Activated naive CD8-positive, alpha-beta T cell treated with anti-CD3 and anti-CD28 coated beads for 36 hours (primary cell): ENCODE data around the gene TNFRSF21. TPM values are rescaled to one million over a fixed set of nuclear protein-coding genes. Genes with fewer than 3 reads are reported as not detected.
"Not testable (repeated sequence)": the region's sequence is repeated elsewhere in the genome, so short reads cannot be mapped to it uniquely, and the experiment has no call there.

ENCODE experiments used
- DNase-seq: peaks from one replicate; pipeline ENCODE4 v3.0.0; 2021
- H3K27ac Mint-ChIP-seq: one replicate; pipeline ENCODE4 v1.8.0; 2022; ENCODE audit warnings: mild to moderate bottlenecking, moderate library complexity, mixed read lengths
- H3K27me3 Mint-ChIP-seq: one replicate; pipeline ENCODE4 v1.8.0; 2022; ENCODE audit warnings: mild to moderate bottlenecking, mixed read lengths
- H3K36me3 Mint-ChIP-seq: one replicate; pipeline ENCODE4 v1.8.0; 2021; ENCODE audit warnings: mild to moderate bottlenecking, mixed read lengths
- H3K4me1 Mint-ChIP-seq: one replicate; pipeline ENCODE4 v1.8.0; 2021; ENCODE audit warnings: mixed read lengths
- H3K4me3 Mint-ChIP-seq: one replicate; pipeline ENCODE4 v1.8.0; 2022; ENCODE audit warnings: mild to moderate bottlenecking, moderate library complexity, mixed read lengths
- H3K9me3 Mint-ChIP-seq: one replicate; pipeline ENCODE4 v1.8.0; 2022; ENCODE audit warnings: mixed read lengths
- total RNA-seq, 2 experiments: library from RNA; stranded (reverse); gene quantifications; one replicate each; pipeline ENCODE4 v1.2.3, GENCODE V29; 2021

TNFRSF21 gene
- total RNA-seq, 2 experiments from 2014 or later = 3.1 to 3.7 TPM

DNA sequence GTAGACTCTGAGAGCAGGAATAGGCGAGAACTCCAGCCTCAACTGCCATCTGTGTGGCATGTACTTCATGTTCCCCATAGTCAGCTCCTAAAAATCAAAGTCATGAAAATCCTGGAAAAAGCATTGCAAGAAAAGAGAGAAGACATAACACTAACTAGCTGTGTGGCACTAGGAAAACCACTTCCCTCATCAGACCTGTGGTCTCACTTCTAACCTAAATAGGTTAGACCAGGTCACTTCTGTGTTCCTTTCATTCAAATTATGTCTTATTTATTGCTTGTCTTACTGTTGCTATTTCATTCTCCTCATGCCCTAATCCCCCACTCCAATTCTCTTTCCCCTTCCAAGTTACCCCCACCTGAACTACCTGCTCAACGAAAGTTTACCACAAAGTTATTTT, 70.2 kb downstream of the TNFRSF21 start:
- H3K27me3 Mint-ChIP-seq = no peaks in the 10 kb centered on the region
- DNase-seq = no peak
- no peaks in the 10 kb centered on the region for H3K36me3 Mint-ChIP-seq
- H3K4me3 Mint-ChIP-seq = no peak overlapping the region
- no peak overlapping the region for H3K27ac Mint-ChIP-seq
- peaks cover 19% of the 10 kb centered on the region for H3K4me1 Mint-ChIP-seq
- no peaks in the 10 kb centered on the region for H3K9me3 Mint-ChIP-seq

DNA sequence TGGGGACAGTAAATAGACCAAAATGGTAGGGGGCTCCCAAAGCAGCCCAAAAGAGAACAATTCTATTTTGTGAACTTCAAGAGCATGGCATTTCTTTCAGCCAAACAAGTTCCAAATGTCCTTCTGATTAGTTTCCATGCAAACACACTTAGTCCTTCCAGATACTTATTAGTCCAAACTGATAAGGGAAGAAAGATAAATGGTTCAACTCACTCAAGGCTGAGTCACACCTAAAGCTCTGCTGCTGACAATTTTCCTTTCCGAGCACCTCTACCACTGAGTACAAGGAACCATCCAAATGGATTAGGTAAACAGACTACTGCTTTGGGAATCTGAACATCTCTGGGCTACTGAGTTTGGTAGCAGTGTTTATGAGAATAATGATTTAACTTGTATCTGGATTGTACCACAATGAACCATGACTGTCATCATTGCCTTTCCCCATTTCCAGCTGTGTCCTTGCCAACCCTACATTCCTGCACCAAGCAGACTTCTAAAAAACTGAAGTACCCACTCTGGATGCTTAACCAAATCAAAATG, 71.2 kb downstream of the TNFRSF21 start:
- H3K4me3 Mint-ChIP-seq = no peak overlapping the region
- peaks cover 16% of the 10 kb centered on the region for H3K4me1 Mint-ChIP-seq
- H3K9me3 Mint-ChIP-seq = no peaks in the 10 kb centered on the region
- H3K27ac Mint-ChIP-seq = no peak overlapping the region
- H3K27me3 Mint-ChIP-seq = no peaks in the 10 kb centered on the region
- no peaks in the 10 kb centered on the region for H3K36me3 Mint-ChIP-seq
- no peak for DNase-seq

DNA sequence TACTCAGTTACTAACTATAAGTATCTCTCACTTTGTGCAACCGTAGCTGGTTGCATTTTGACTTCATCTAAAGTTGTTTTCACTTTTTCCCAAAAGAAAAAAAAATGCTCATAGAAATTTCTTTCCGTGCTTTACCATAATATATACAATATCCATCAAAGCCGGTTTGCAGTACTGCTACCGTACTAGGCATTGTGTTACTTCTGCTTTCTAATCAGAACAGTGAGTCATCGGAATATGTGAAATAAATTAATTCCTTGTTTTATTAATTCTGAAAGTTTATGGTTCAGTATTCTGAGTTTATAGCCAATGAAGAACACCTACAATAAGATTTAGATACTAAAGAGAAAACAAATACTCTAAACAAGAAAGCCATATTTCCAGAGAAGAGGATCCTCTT, 72.5 kb downstream of the TNFRSF21 start:
- Mint-ChIP-seq H3K9me3 (no peaks in the 10 kb centered on the region), H3K36me3 (no peaks in the 10 kb centered on the region), H3K4me1 (peaks cover 5% of the 10 kb centered on the region), H3K27ac (no peak overlapping the region), H3K4me3 (no peak overlapping the region), H3K27me3 (no peaks in the 10 kb centered on the region)
- no peak for DNase-seq

DNA sequence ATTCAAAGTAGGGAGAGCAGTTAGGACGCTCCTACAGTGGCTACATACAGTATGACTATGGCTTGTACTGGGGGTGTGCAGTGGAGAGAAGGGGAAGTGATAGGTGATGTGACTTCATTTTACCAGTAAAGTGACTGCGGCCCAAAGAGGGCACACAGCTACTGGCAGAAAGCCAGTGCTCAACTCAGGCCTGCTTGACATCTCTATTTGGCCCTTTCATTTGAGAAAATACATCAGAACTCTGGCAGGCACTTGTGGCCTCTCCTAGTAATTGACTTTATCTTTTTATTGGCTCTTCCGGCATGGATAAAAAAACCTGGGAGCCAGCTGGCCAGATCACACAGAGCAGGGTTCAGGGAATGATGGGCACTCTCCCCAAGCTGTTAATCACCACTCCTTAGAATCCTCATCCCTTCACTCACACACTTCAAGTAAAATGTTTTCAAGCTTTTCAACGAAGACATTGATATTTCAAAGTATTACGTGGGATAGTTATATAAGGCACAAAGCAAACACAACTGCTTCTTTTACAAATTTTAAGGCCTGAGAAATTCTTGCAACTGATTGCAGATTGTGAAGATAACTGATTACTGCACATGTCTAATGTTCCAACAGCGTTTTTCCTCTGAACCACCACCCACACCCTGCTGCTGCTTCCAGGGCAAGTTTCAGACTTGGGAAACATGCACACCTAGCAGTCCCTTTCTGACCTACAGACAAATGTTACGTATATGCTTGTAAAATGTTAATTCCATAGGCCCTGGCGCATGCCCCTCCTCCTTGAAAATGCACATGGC, 73.5 kb downstream of the TNFRSF21 start:
- no peak for DNase-seq
- H3K27me3 Mint-ChIP-seq = no peaks in the 10 kb centered on the region

DNA sequence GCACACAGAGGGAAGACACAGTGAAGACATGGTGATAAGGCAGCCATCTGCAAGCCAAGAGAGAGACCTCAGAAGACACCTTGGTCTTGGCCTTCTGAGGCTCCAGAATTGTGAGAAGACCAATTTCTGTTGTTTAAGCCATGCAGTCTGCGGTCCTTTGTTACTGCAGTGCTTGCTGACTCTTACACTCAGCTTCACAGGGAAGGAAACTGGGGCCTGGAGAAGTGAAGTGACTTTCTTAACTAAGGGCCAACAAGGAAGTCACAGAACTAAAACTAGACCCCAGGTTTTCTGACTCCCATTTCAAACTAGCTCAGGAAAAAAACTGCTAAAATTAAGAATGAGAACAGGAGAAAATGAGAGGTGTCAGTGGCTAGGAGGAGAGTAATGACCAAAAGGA, 74.3 kb downstream of the TNFRSF21 start:
- H3K4me3 Mint-ChIP-seq = no peak overlapping the region
- DNase-seq = no peak
- no peaks in the 10 kb centered on the region for H3K9me3 Mint-ChIP-seq
- H3K27ac Mint-ChIP-seq = no peak overlapping the region
- H3K27me3 Mint-ChIP-seq = no peaks in the 10 kb centered on the region
- no peaks in the 10 kb centered on the region for H3K36me3 Mint-ChIP-seq
- no peaks in the 10 kb centered on the region for H3K4me1 Mint-ChIP-seq

More for the DNA sequence above, 73.5 kb downstream of the TNFRSF21 start:
- no peaks in the 10 kb centered on the region for H3K9me3 Mint-ChIP-seq
- H3K4me3 Mint-ChIP-seq = no peak overlapping the region
- no peaks in the 10 kb centered on the region for H3K4me1 Mint-ChIP-seq
- no peak overlapping the region for H3K27ac Mint-ChIP-seq
- no peaks in the 10 kb centered on the region for H3K36me3 Mint-ChIP-seq

DNA sequence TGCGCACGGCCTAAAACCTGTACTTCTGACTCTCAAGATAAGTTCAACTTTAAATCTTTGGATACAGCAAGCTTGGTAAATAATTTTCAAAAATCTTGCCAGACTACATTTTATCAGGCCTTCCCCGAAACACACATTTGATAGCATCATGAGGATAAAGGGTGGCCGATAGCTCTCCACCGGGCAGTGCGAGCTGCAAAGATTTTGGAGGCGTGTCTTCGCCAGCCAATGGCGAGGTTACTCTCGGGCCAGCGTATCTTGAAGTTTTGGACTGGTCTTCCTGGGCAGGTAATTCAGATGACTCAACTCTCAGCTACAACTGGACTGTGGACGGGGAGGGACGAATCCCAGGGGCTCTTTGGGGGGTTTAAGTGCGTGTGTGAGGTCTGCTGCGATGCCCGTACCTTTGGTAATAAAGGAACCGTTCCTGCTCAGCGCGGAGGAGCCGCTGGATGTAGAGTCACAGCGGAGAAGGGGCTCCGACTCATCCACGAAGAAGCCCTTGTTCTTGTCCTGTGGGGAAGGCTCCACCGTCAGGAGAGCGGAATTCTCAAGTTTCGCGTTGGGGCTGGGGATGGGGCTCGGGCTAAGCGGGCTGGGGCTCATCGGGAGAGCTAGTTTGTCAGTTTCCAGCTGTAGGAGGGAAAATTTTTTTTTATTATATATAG, 75.3 kb downstream of the TNFRSF21 start:
- Mint-ChIP-seq H3K4me3 (no peak overlapping the region), H3K27me3 (no peaks in the 10 kb centered on the region), H3K36me3 (no peaks in the 10 kb centered on the region), H3K27ac (no peak overlapping the region), H3K9me3 (no peaks in the 10 kb centered on the region), H3K4me1 (no peaks in the 10 kb centered on the region)
- DNase-seq = no peak

DNA sequence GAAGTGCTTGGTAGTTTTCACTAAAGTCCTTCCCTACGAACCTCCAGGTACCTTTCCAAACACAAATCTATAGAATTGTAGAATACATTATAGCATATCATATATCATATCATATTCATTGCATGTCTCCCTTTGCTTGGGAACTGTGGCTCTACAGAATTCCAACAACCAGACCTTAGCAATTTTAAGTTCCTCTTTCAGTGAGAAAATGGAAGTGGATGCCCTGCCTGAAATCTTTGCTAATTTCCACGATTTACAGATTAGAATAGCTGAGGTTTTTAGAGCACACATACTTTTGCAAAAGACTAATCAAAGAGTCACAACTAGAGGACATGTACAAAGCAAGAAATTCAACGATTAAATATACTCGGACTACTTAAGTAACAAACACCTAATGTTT, 78.6 kb downstream of the TNFRSF21 start:
- Mint-ChIP-seq H3K4me1 (no peaks in the 10 kb centered on the region), H3K27me3 (peaks cover 5% of the 10 kb centered on the region), H3K4me3 (no peak overlapping the region), H3K9me3 (peaks cover 4% of the 10 kb centered on the region), H3K36me3 (peaks cover 4% of the 10 kb centered on the region), H3K27ac (no peak overlapping the region)
- no peak for DNase-seq

DNA sequence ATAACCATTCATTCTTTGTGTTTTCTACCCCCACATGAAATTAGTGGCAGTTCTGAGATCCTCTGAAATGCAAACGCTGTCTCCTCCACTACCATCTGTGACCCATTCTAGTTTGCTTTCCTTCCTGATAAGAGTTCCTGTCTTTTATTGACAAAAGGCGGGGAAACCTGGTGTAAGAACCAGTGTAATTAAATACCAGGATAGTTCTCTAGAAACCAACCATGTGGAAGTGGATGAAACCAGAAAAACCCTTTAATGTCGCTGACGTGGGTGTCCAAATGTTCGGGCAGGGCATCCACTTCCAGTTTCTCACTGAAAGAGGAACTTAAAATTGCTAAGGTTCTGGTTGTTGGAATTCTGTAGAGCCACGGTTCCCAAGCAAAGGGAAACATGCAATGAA, 79.1 kb downstream of the TNFRSF21 start:
- Mint-ChIP-seq H3K9me3 (peaks cover 4% of the 10 kb centered on the region), H3K4me3 (no peak overlapping the region), H3K27me3 (peaks cover 5% of the 10 kb centered on the region), H3K4me1 (no peaks in the 10 kb centered on the region), H3K36me3 (peaks cover 4% of the 10 kb centered on the region), H3K27ac (no peak overlapping the region)
- no peak for DNase-seq

DNA sequence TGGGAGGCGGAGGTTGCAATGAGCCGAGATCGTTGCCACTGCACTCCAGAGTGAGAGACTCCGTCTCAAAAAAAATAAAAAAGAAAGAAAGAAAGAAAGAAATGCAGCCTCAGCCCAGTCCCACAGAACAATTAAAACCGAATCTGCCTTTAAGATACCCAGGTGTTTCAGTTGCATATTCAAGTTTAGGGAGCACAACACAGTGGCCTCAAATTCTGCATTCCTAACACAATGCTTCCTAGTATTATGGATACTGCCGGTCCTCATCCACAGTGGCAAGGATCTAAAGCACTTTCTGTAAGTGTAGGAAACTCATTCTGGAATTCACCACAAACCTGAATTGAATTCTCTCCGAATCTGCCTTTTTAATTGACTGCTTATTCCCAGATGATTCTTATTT, 80.5 kb downstream of the TNFRSF21 start:
- peaks cover 4% of the 10 kb centered on the region for H3K36me3 Mint-ChIP-seq
- H3K27me3 Mint-ChIP-seq = peaks cover 5% of the 10 kb centered on the region
- H3K9me3 Mint-ChIP-seq = peaks cover 4% of the 10 kb centered on the region
- no peak for DNase-seq
- H3K4me3 Mint-ChIP-seq = no peak overlapping the region
- no peak overlapping the region for H3K27ac Mint-ChIP-seq
- no peaks in the 10 kb centered on the region for H3K4me1 Mint-ChIP-seq

DNA sequence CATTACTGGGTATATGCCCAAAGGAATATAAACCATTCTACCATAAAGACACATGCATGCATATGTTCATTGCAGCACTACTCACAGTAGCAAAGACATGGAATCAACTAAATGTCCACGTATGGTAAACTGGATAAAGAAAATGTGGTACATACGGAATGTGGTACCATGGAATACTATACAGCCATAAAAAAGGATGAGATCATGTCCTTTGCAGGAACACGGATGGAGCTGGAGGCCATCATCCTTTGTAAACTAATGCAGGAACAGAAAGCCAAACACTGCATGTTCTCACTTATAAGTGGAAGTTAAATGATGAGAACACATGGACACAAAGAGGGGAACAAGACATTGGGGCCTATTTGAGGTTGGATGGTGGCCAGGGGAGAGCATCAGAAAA, 81.6 kb downstream of the TNFRSF21 start:
- not testable (repeated sequence) for H3K4me1 Mint-ChIP-seq, H3K36me3 Mint-ChIP-seq, H3K27ac Mint-ChIP-seq, H3K4me3 Mint-ChIP-seq, DNase-seq, H3K9me3 Mint-ChIP-seq, H3K27me3 Mint-ChIP-seq

DNA sequence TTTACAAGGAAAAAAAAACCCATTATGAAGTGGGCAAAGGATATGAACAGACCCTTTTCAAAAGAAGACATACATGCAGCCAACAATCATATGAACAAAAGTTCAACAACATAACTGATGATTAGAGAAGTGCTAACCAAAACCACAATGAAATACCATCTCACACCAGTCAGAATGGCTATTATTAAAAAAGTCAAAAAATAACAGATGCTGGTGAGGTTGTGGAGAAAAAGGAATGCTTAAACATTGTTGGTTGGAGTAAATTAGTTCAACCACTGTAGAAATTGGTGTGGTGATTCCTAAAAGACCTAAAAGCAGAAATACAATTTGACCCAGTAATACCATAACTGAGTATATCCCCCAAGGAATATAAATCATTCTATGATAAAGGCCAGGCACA, 86.5 kb downstream of the TNFRSF21 start:
- H3K9me3 Mint-ChIP-seq, H3K27ac Mint-ChIP-seq, H3K27me3 Mint-ChIP-seq, H3K36me3 Mint-ChIP-seq, H3K4me3 Mint-ChIP-seq, DNase-seq, H3K4me1 Mint-ChIP-seq: not testable (repeated sequence)

DNA sequence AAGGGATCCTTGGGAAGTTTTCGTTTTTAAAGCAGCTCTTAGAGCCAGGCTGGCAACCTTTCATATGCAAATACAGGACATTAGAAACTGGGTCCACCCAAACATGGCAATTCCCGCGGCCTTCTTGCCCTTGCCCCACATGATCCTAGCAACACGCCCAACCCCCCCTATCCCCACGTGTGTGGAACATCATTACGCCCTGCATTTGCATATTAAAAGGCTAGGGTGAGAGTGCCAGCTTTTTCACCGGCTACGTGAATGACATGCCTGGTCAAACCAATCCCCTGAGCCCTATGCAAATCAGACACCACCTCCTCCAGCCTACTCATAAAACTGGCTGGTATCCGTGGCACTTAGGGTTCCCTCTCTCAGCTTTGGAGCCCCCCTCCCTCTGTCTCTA, 88.1 kb downstream of the TNFRSF21 start:
- Mint-ChIP-seq H3K4me1 (no peaks in the 10 kb centered on the region), H3K27ac (no peak overlapping the region), H3K36me3 (no peaks in the 10 kb centered on the region), H3K27me3 (peaks cover 3% of the 10 kb centered on the region), H3K9me3 (no peaks in the 10 kb centered on the region), H3K4me3 (no peak overlapping the region)
- DNase-seq = no peak

DNA sequence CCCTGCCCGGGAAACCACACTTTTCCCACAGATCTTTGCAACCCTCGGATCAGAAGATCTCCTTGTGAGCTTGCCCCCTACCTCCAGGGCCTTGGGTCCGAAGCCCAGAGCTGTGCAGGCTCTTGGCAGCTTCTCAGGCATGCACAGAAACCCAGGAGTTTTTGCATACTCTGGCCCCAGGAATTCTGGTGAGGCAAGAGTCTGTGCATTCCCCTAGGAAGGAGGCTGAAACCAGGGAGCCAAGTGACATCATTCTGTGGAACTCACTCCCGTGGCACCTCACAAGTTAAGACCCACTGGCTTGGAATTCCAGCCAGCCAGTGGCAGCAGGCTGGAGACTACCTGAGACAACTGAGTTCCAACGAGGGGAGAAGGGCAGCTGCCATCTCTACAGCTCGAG, 100.1 kb downstream of the TNFRSF21 start:
- Mint-ChIP-seq H3K27me3 (no peaks in the 10 kb centered on the region), H3K4me3 (no peak overlapping the region), H3K36me3 (no peaks in the 10 kb centered on the region), H3K4me1 (no peaks in the 10 kb centered on the region), H3K27ac (no peak overlapping the region), H3K9me3 (peaks cover 5% of the 10 kb centered on the region)
- DNase-seq = no peak

DNA sequence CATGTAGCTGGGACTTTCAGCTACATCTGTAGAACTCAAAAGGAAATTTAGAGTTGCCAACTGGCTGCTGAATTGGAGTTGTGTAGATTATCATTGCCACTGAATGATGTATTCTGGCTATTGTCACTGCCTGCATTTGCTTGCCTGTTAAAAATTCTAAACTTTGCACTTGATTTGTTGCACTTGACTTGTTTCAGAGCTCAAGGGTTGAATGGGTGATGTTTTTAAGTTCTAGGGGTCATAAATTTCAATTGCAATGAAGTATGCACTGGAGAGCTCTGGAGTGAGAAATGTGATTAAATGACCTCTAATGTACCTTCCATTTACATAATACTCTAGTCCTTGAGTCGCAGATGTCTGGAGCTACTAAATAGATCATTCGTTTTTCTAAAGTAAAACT, 102.4 kb downstream of the TNFRSF21 start:
- no peak overlapping the region for H3K4me3 Mint-ChIP-seq
- no peak for DNase-seq
- peaks cover 17% of the 10 kb centered on the region for H3K4me1 Mint-ChIP-seq
- H3K27me3 Mint-ChIP-seq = no peaks in the 10 kb centered on the region
- no peak overlapping the region for H3K27ac Mint-ChIP-seq
- peaks cover 2% of the 10 kb centered on the region for H3K9me3 Mint-ChIP-seq
- no peaks in the 10 kb centered on the region for H3K36me3 Mint-ChIP-seq

DNA sequence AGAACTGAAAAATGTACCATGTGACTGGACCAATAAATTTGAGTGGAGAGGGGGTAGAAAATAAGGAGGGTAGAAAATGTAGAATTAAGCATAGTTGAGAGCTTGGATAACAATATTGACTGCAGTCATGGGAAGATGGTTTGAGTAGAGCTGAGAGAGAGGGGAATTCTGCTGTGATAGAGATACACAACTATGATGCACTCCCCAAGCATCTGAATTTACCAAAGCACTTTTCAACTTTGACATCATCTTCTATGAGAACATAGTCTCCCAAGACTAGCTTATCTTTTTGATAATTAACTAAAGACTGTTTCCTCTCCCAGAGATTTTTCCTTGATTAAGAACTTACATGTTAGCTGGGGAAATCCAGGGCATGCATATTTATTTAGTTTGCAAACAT, 103.1 kb downstream of the TNFRSF21 start:
- no peaks in the 10 kb centered on the region for H3K9me3 Mint-ChIP-seq
- H3K4me3 Mint-ChIP-seq = no peak overlapping the region
- no peak for DNase-seq
- no peaks in the 10 kb centered on the region for H3K36me3 Mint-ChIP-seq
- H3K4me1 Mint-ChIP-seq = peaks cover 17% of the 10 kb centered on the region
- H3K27me3 Mint-ChIP-seq = no peaks in the 10 kb centered on the region
- H3K27ac Mint-ChIP-seq = no peak overlapping the region
